Tibial nerve (tissue), 4 donors: Measurements from ENCODE around the gene ANKRD44. TPM values are rescaled to one million over a fixed set of nuclear protein-coding genes. Genes with fewer than 3 reads are reported as not detected.
A peak's percentile ranks its signal among the peaks of the same experiment; 100 is the strongest.

Experiments used
- DNase-seq, 2 donors: peaks; one replicate each; pipeline ENCODE4 v3.0.0-alpha.2; 2019; ENCODE audit warnings: low spot score in 2 of 2
- H3K27ac ChIP-seq, 4 donors: fragments of 200-600 bp; sonication (generic) in 3 of 4; one replicate each; pipeline ENCODE4 v1.5.1; 2017 to 2019; ENCODE audit warnings: mild to moderate bottlenecking in 1 of 4
- H3K27me3 ChIP-seq, 2 donors: fragments of 200-600 bp; sonication (generic) in 1 of 2; one replicate each; pipeline versions ENCODE4 v1.5.1 to v1.6.0; 2017 to 2019
- H3K36me3 ChIP-seq, 3 donors: fragments of 200-600 bp; sonication (generic); one replicate each; pipeline ENCODE4 v1.5.1; 2018 to 2019
- H3K4me1 ChIP-seq, 4 donors: fragments of 200-600 bp; sonication (generic) in 3 of 4; one replicate each; pipeline ENCODE4 v1.5.1; 2017 to 2019
- H3K4me3 ChIP-seq, 4 donors: fragments of 200-600 bp; sonication (generic) in 3 of 4; one replicate each; pipeline ENCODE4 v1.5.1; 2017 to 2019; ENCODE audit warnings: mild to moderate bottlenecking in 1 of 4, moderate library complexity in 1 of 4
- H3K9me3 ChIP-seq, 4 donors: fragments of 200-600 bp; sonication (generic) in 3 of 4; one replicate each; pipeline ENCODE4 v1.5.1; 2017 to 2019
- CTCF ChIP-seq, 5 experiments: fragments of 200-600 bp in 3 of 5; fragments of 450-650 bp in 2 of 5; sonication (generic) in 3 of 5; IDR thresholded peaks; one replicate each; pipeline ENCODE4 v1.5.1; 2016 to 2019; ENCODE audit warnings: antibody characterized with exemption in 5 of 5, mild to moderate bottlenecking in 3 of 5, moderate library complexity in 2 of 5
- EP300 ChIP-seq, 2 donors: sonication (generic); formaldehyde crosslinking; IDR thresholded peaks; one replicate each; pipeline ENCODE4 v1.6.1; 2017; ENCODE audit warnings: antibody characterized with exemption in 2 of 2, mild to moderate bottlenecking in 1 of 2
- POLR2A ChIP-seq, 2 donors: fragments of 450-650 bp; IDR thresholded peaks; one replicate each; pipeline ENCODE4 v1.6.1; 2017; ENCODE audit warnings: antibody characterized with exemption in 2 of 2, mild to moderate bottlenecking in 2 of 2, moderate library complexity in 2 of 2
- WGBS, 2 donors: methylation state at CpG; one replicate each; pipeline ENCODE4 v1.1.5; 2018; 5-methylcytosine and 5-hydroxymethylcytosine counted together
- total RNA-seq, 4 donors: library from RNA; depleted of rRNA; stranded (reverse); fragments of >200 nt; gene quantifications; one replicate each; pipeline ENCODE4 v1.1.0, GENCODE V29; 2016

Gene ANKRD44
- total RNA-seq, 4 donors from 2014 or later, result 28.5 to 48.9 (median 41.5) TPM

- H3K9me3 ChIP-seq, result no peaks in the 10 kb centered on the region
- peaks cover 0 to 15% (median 8%) of the 10 kb centered on the region in 4 donors for H3K4me1 ChIP-seq
- H3K27ac ChIP-seq, result no peak overlapping the region
- peaks cover 0 to 35% (median 8%) of the 10 kb centered on the region in 3 donors for H3K36me3 ChIP-seq
- DNase-seq, result no peak
- H3K27me3 ChIP-seq, result no peaks in the 10 kb centered on the region
- H3K4me3 ChIP-seq, result no peak overlapping the region
- 95 to 97% methylated on average over 1 of the region's 1 CpG for WGBS, 2 donors
- TF ChIP-seq POLR2A (IDR thresholded peaks at IDR 0.05) (no peak), EP300 (IDR thresholded peaks at IDR 0.05) (no peak), CTCF (IDR thresholded peaks at IDR 0.05) (no peak)
Observed at GRCh38 chr2:196992466-196992865, 318.1 kb downstream of the ANKRD44 start.

GRCh38 chr2:196990788-196991461, 319.7 kb downstream of the ANKRD44 start:
- Histone ChIP-seq H3K4me3 (no peak overlapping the region), H3K36me3 (peaks cover 0 to 28% (median 8%) of the 10 kb centered on the region in 3 donors), H3K9me3 (no peaks in the 10 kb centered on the region), H3K4me1 (peaks cover 0 to 25% (median 8%) of the 10 kb centered on the region in 4 donors), H3K27me3 (no peaks in the 10 kb centered on the region), H3K27ac (no peak overlapping the region)
- WGBS, 2 donors, result 86 to 88% methylated on average over 10 of the region's 10 CpGs
- DNase-seq, result no peak
- TF ChIP-seq POLR2A (IDR thresholded peaks at IDR 0.05) (no peak), CTCF (IDR thresholded peaks at IDR 0.05) (no peak), EP300 (IDR thresholded peaks at IDR 0.05) (no peak)

- TF ChIP-seq EP300 (IDR thresholded peaks at IDR 0.05), result no peak
- no peak for TF ChIP-seq CTCF (IDR thresholded peaks at IDR 0.05)
- no peak for TF ChIP-seq POLR2A (IDR thresholded peaks at IDR 0.05)
- 90 to 93% methylated on average over 1 of the region's 1 CpG for WGBS, 2 donors
- Histone ChIP-seq H3K4me3 (no peak overlapping the region), H3K36me3 (peaks cover 0 to 19% (median 8%) of the 10 kb centered on the region in 3 donors), H3K27me3 (no peaks in the 10 kb centered on the region), H3K4me1 (peaks cover 0 to 25% (median 8%) of the 10 kb centered on the region in 4 donors), H3K9me3 (no peaks in the 10 kb centered on the region), H3K27ac (no peak overlapping the region)
- no peak for DNase-seq
Observed at GRCh38 chr2:196990092-196990491, 320.5 kb downstream of the ANKRD44 start.

GRCh38 chr2:196989496-196989895, 321.1 kb downstream of the ANKRD44 start:
- peaks cover 0 to 13% (median 8%) of the 10 kb centered on the region in 3 donors for H3K36me3 ChIP-seq
- H3K27ac ChIP-seq, result no peak overlapping the region
- H3K9me3 ChIP-seq, result no peaks in the 10 kb centered on the region
- TF ChIP-seq CTCF (IDR thresholded peaks at IDR 0.05) (no peak), POLR2A (IDR thresholded peaks at IDR 0.05) (no peak), EP300 (IDR thresholded peaks at IDR 0.05) (no peak)
- DNase-seq, result no peak
- H3K4me1 ChIP-seq, result peaks cover 0 to 25% (median 8%) of the 10 kb centered on the region in 4 donors
- WGBS, 2 donors, result 70 to 74% methylated on average over 4 of the region's 4 CpGs
- no peak overlapping the region for H3K4me3 ChIP-seq
- H3K27me3 ChIP-seq, result no peaks in the 10 kb centered on the region

GRCh38 chr2:196988639-196989038, 321.9 kb downstream of the ANKRD44 start:
- TF ChIP-seq EP300 (IDR thresholded peaks at IDR 0.05) (no peak), CTCF (IDR thresholded peaks at IDR 0.05) (no peak), POLR2A (IDR thresholded peaks at IDR 0.05) (no peak)
- 51 to 56% methylated on average over 5 of the region's 5 CpGs for WGBS, 2 donors
- peak overlapping the region in 3 of 4 donors; percentile 37 to 90 (median 75) for H3K27ac ChIP-seq

More at GRCh38 chr2:196988639-196989038, 321.9 kb downstream of the ANKRD44 start:
- peaks cover 0 to 11% (median 8%) of the 10 kb centered on the region in 3 donors for H3K36me3 ChIP-seq
- peaks cover 0 to 25% (median 8%) of the 10 kb centered on the region in 4 donors for H3K4me1 ChIP-seq
- H3K9me3 ChIP-seq, result no peaks in the 10 kb centered on the region
- no peak overlapping the region for H3K4me3 ChIP-seq
- DNase-seq, result no peak
- H3K27me3 ChIP-seq, result no peaks in the 10 kb centered on the region
